IMR-90 (cell line): ENCODE results near the gene CHST2. TPM values are rescaled to one million over a fixed set of nuclear protein-coding genes. Genes with fewer than 3 reads are reported as not detected.

ENCODE experiments used
- ATAC-seq: fragments of 200-7000 bp; cut with Tn5 transposase; 2 replicates; pipeline ENCODE4 v1.9.1; 2020; ENCODE audit warnings: low read depth, mild to moderate bottlenecking, moderate library complexity
- BruUV-seq: library from RNA; stranded (reverse); fragments of 400-500 nt; replicated peaks from 2 replicates; lab custom pipeline; 2021; lab: Mats Ljungman, UMichigan
- CTCF ChIA-PET: fragments of 300-600 bp; formaldehyde crosslinking; extraction: SDS; loops from one replicate; lab custom pipeline; 2021; ENCODE audit warnings: antibody characterized with exemption; lab: Yijun Ruan, JAX
- POLR2A ChIA-PET: fragments of 300-600 bp; sonication (Branson Sonifier 250); formaldehyde crosslinking; loops from one replicate; lab custom pipeline; 2022; ENCODE audit warnings: antibody characterized with exemption; ENCODE audit not compliant: unreplicated experiment; lab: Charles Lee
- DNase-seq: peaks from one replicate; pipeline ENCODE4 v3.0.0; 2013
- H2AFZ ChIP-seq: replicated peaks from 2 replicates; pipeline ENCODE3; 2013; ENCODE audit warnings: low read length, mild to moderate bottlenecking; ENCODE audit not compliant: poor library complexity
- H2AK5ac ChIP-seq: 2 replicates; pipeline ENCODE4 v1.6.1; 2013; ENCODE audit warnings: low read depth, low read length, inconsistent platforms
- H2AK9ac ChIP-seq: replicated peaks from 2 replicates; pipeline ENCODE3; 2013; ENCODE audit warnings: mild to moderate bottlenecking, low read depth, low read length, moderate library complexity; ENCODE audit not compliant: poor library complexity
- H2BK120ac ChIP-seq: 2 replicates; pipeline ENCODE4 v1.6.1; 2013; ENCODE audit warnings: low read depth, low read length, inconsistent platforms
- H2BK15ac ChIP-seq: 3 replicates; pipeline ENCODE4 v1.6.1; 2013; ENCODE audit warnings: low read depth, low read length, inconsistent platforms
- H2BK20ac ChIP-seq: 2 replicates; pipeline ENCODE4 v1.6.1; 2013; ENCODE audit warnings: low read depth, mild to moderate bottlenecking, inconsistent platforms, low read length, moderate library complexity
- H2BK5ac ChIP-seq: 2 replicates; pipeline ENCODE4 v1.6.1; 2013; ENCODE audit warnings: mild to moderate bottlenecking, low read depth, low read length, inconsistent platforms; ENCODE audit not compliant: poor library complexity, severe bottlenecking
- H3K14ac ChIP-seq: replicated peaks from 2 replicates; pipeline ENCODE4 v1.6.1; 2013; ENCODE audit warnings: low read depth, low read length, inconsistent platforms
- H3K18ac ChIP-seq: 2 replicates; pipeline ENCODE4 v1.6.1; 2013; ENCODE audit warnings: low read depth, low read length, control low read depth
- H3K23ac ChIP-seq: 2 replicates; pipeline ENCODE4 v1.6.1; 2013; ENCODE audit warnings: low read depth, low read length, inconsistent platforms
- H3K27ac ChIP-seq: 2 replicates; pipeline ENCODE4 v1.5.1; 2013; ENCODE audit warnings: mild to moderate bottlenecking, control low read depth, low read length; ENCODE audit not compliant: insufficient read depth
- H3K27me3 ChIP-seq: 2 replicates; pipeline ENCODE4 v1.6.1; 2013; ENCODE audit warnings: low read length; ENCODE audit not compliant: control insufficient read depth, insufficient read depth
- H3K36me3 ChIP-seq: 2 replicates; pipeline ENCODE4 v1.6.1; 2013; ENCODE audit warnings: low read length, mixed read lengths; ENCODE audit not compliant: control insufficient read depth, insufficient read depth
- H3K4ac ChIP-seq: 2 replicates; pipeline ENCODE4 v1.6.1; 2013; ENCODE audit warnings: low read depth, low read length, inconsistent platforms
- H3K4me1 ChIP-seq: 2 replicates; pipeline ENCODE4 v1.6.1; 2013; ENCODE audit warnings: low read length, mixed read lengths; ENCODE audit not compliant: control insufficient read depth, insufficient read depth
- H3K4me2 ChIP-seq: 2 replicates; pipeline ENCODE4 v1.6.1; 2013; ENCODE audit warnings: low read depth, mild to moderate bottlenecking, control low read depth, low read length, moderate library complexity
- H3K4me3 ChIP-seq: 2 replicates; pipeline ENCODE4 v1.5.1; 2013; ENCODE audit warnings: low read depth, mild to moderate bottlenecking, control low read depth, low read length, moderate library complexity; ENCODE audit not compliant: insufficient read depth
- H3K56ac ChIP-seq: 2 replicates; pipeline ENCODE4 v1.6.1; 2013; ENCODE audit warnings: low read length, inconsistent platforms; ENCODE audit not compliant: insufficient read depth; ENCODE audit errors: extremely low read depth
- H3K79me1 ChIP-seq, 2 experiments: 2 replicates each; pipeline ENCODE4 v1.6.1; 2013; ENCODE audit warnings: low read length in 2 of 2, inconsistent platforms in 1 of 2, low read depth in 1 of 2
- H3K9ac ChIP-seq: 2 replicates; pipeline ENCODE4 v1.6.1; 2013; ENCODE audit warnings: low read depth, low read length, control low read depth
- H3K9me1 ChIP-seq: 2 replicates; pipeline ENCODE4 v1.6.1; 2013; ENCODE audit warnings: low read length, inconsistent platforms; ENCODE audit not compliant: insufficient read depth
- H3K9me3 ChIP-seq: 2 replicates; pipeline ENCODE4 v1.6.1; 2013; ENCODE audit warnings: low read length; ENCODE audit not compliant: control insufficient read depth, insufficient read depth
- H4K20me1 ChIP-seq: 2 replicates; pipeline ENCODE4 v1.6.1; 2013; ENCODE audit warnings: low read length, inconsistent platforms; ENCODE audit not compliant: insufficient read depth
- H4K5ac ChIP-seq: 2 replicates; pipeline ENCODE4 v1.6.1; 2013; ENCODE audit warnings: mild to moderate bottlenecking, low read depth, low read length, control low read depth
- H4K8ac ChIP-seq, 2 experiments: 2 replicates each; pipeline ENCODE4 v1.6.1; 2013; ENCODE audit warnings: low read depth in 2 of 2, low read length in 2 of 2, control low read depth in 1 of 2, inconsistent platforms in 1 of 2
- H4K91ac ChIP-seq: 2 replicates; pipeline ENCODE4 v1.6.1; 2013; ENCODE audit warnings: low read depth, low read length, inconsistent platforms; ENCODE audit not compliant: insufficient read depth
- BHLHE40 ChIP-seq: fragments of 150-350 bp; IDR thresholded peaks from 2 replicates; pipeline ENCODE4 v1.6.1; 2016; ENCODE audit warnings: mild to moderate bottlenecking, low read depth, low read length
- CEBPB ChIP-seq: IDR thresholded peaks from 2 replicates; pipeline ENCODE4 v1.6.1; 2012; ENCODE audit warnings: low read depth, low read length, improper control_type of control experiment
- CHD1 ChIP-seq: IDR thresholded peaks from 2 replicates; pipeline ENCODE4 v1.6.1; 2012; ENCODE audit warnings: low read depth, low read length, improper control_type of control experiment
- ELK1 ChIP-seq: fragments of 150-350 bp; IDR thresholded peaks from 2 replicates; pipeline ENCODE4 v1.6.1; 2016; ENCODE audit warnings: low read depth, mild to moderate bottlenecking, low read length, moderate library complexity, borderline replicate concordance
- MAZ ChIP-seq: IDR thresholded peaks from 2 replicates; pipeline ENCODE4 v1.6.1; 2012; ENCODE audit warnings: low read depth, mild to moderate bottlenecking, low read length, improper control_type of control experiment, moderate library complexity, borderline replicate concordance
- MXI1 ChIP-seq: IDR thresholded peaks from 2 replicates; pipeline ENCODE4 v1.6.1; 2012; ENCODE audit warnings: low read depth, mild to moderate bottlenecking, low read length, moderate library complexity, borderline replicate concordance
- NFE2L2 ChIP-seq: fragments of 150-350 bp; IDR thresholded peaks from 2 replicates; pipeline ENCODE4 v1.6.1; 2016; ENCODE audit warnings: low read depth, mild to moderate bottlenecking, low read length
- POLR2A ChIP-seq: IDR thresholded peaks from 2 replicates; pipeline ENCODE4 v1.6.1; 2012; ENCODE audit warnings: mild to moderate bottlenecking, low read depth, low read length
- RAD21 ChIP-seq: IDR thresholded peaks from 2 replicates; pipeline ENCODE4 v1.6.1; 2012; ENCODE audit warnings: low read length, improper control_type of control experiment
- RCOR1 ChIP-seq: IDR thresholded peaks from 2 replicates; pipeline ENCODE4 v1.6.1; 2012; ENCODE audit warnings: mild to moderate bottlenecking, low read length, improper control_type of control experiment; ENCODE audit not compliant: insufficient replicate concordance
- RFX5 ChIP-seq: IDR thresholded peaks from 2 replicates; pipeline ENCODE4 v1.8.0; 2012; ENCODE audit warnings: low read depth, mild to moderate bottlenecking, low read length, moderate library complexity
- SMC3 ChIP-seq: fragments of 150-350 bp; IDR thresholded peaks from 2 replicates; pipeline ENCODE4 v1.6.1; 2016; ENCODE audit warnings: low read depth, mild to moderate bottlenecking, antibody characterized with exemption, low read length, moderate library complexity
- WGBS, 2 experiments: methylation state at CpG; one replicate each; pipeline versions ENCODE4 v1.1.5 to v1.1.7; 2013; ENCODE audit warnings: missing lambda C conversion rate in 2 of 2; ENCODE audit not compliant: insufficient read length in 1 of 2; ENCODE audit errors: extremely low coverage in 2 of 2; 5-methylcytosine and 5-hydroxymethylcytosine counted together
- dilution Hi-C: fragments of 300-500 bp; cut with HindIII; formaldehyde crosslinking; loops from one replicate; pipeline ENCODE4 v1.14.3; 2018; ENCODE audit warnings: low sequenced_read_pairs; ENCODE audit not compliant: unreplicated experiment
- in situ Hi-C: fragments of 300-500 bp; cut with MboI; formaldehyde crosslinking; loops from 3 replicates; pipeline ENCODE4 v1.14.3; 2019; ENCODE audit warnings: low sequenced_read_pairs, inconsistent platforms, mixed read lengths
- intact Hi-C: fragments of 100-400 bp; cut with micrococcal nuclease; formaldehyde crosslinking; loops from 2 replicates; pipeline ENCODE4 v1.10.0; 2022
- polyA plus RNA-seq, 3 experiments: library from polyadenylated mRNA; depleted of rRNA; stranded (reverse); fragments of >200 nt; gene quantifications; 2 replicates each; pipeline ENCODE4 v1.2.3, GENCODE V29; 2012; ENCODE audit warnings: low replicate concordance in 1 of 3
- total RNA-seq: library from RNA; depleted of rRNA; stranded (reverse); fragments of >200 nt; gene quantifications from 2 replicates; pipeline ENCODE4 v1.2.3, GENCODE V29; 2012
- TF ChIP-seq, protein P1 (sequence below): conservative IDR thresholded peaks from 2 replicates; pipeline ENCODE4 v1.5.1; 2012; ENCODE audit warnings: mild to moderate bottlenecking, low read depth, low read length, improper control_type of control experiment
- TF ChIP-seq, protein P2 (sequence below): fragments of 150-350 bp; IDR thresholded peaks from 2 replicates; pipeline ENCODE4 v1.6.1; 2017; ENCODE audit warnings: mild to moderate bottlenecking, antibody characterized with exemption, low read length, low read depth

Gene CHST2
- total and polyA plus RNA-seq, 2 of the 4 experiments (the other 2 are of a cell fraction): 0.90 to 1.4 TPM

DNA sequence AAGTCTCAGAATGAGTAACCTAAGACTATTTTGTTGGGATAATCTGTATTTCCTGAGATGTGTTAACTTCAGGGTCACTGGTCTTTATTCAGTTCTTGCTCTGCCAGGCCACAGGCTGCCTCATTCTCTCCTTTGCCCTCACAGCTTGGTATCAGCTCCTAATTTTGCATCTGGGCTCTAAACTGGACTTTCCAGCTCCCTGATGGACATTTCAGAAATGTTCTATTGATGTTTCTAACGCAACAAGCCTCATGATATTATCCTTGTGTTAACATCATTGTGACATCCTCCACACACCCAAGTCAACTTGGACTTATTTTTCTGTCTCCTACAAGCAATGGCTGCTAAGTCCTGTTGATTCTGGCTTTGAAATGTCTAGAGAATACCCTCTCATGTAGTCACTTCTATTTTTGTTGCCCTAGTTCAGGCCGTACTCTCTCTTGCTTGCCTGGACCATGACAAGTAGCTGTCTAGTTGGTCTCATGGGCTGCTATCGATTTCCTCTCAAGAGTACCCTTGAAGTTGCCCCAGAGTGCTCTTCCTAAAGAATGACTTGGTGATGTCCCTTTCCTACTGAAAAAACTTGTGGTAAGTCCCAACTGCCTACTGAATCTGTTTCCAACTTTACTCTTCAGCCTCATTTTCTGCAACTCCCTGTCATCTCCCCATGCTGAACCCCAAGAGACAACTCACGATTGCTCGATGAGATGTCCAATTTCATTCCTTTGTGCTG lies 52.7 kb downstream of the CHST2 start (continued):
- no peak for TF ChIP-seq RAD21

- Histone ChIP-seq H3K9me3 (no peaks in the 10 kb centered on the region), H4K20me1 (no peaks in the 10 kb centered on the region), H3K14ac (no peak overlapping the region), H3K9me1 (peaks cover 15% of the 10 kb centered on the region), H2AFZ (no peak overlapping the region), H3K79me1 (no peaks in the 10 kb centered on the region), H2BK20ac (no peak overlapping the region; the same call in 1 of the 2 replicates), H3K4me2 (no peak overlapping the region), H3K4ac (no peak overlapping the region), H2BK120ac (no peak overlapping the region), H3K56ac (no peak overlapping the region), H3K27ac (no peak overlapping the region), H3K18ac (no peak overlapping the region), H4K91ac (no peak overlapping the region; the same call in 1 of the 2 replicates), H4K8ac (no peak overlapping the region), H3K23ac (no peak overlapping the region), H3K36me3 (no peaks in the 10 kb centered on the region), H3K27me3 (no peaks in the 10 kb centered on the region), H3K4me3 (no peak overlapping the region), H2AK5ac (no peak overlapping the region), H3K4me1 (peaks cover 21% of the 10 kb centered on the region), H2AK9ac (no peak overlapping the region), H3K9ac (no peak overlapping the region), H2BK15ac (no peak overlapping the region), H4K5ac (no peak overlapping the region), H2BK5ac (no peak overlapping the region)
- WGBS, 2 experiments: no CpG with 5 or more reads among the region's 2 CpGs
- intact Hi-C loops: no loop called here
- DNase-seq: no peak
- ATAC-seq: no peak
- CTCF ChIA-PET: no interaction called here
- no TSS peak for BruUV-seq
- POLR2A ChIA-PET: no interaction called here
- dilution Hi-C loops: no loop called here
- in situ Hi-C loops: no loop called here
- TF ChIP-seq RCOR1 (no peak), SMC3 (no peak), CHD1 (no peak), CEBPB (no peak), RFX5 (no peak), POLR2A (no peak), MAZ (no peak), ELK1 (no peak), NFE2L2 (no peak), BHLHE40 (no peak), MXI1 (no peak)
- TF ChIP-seq, protein P1, sequence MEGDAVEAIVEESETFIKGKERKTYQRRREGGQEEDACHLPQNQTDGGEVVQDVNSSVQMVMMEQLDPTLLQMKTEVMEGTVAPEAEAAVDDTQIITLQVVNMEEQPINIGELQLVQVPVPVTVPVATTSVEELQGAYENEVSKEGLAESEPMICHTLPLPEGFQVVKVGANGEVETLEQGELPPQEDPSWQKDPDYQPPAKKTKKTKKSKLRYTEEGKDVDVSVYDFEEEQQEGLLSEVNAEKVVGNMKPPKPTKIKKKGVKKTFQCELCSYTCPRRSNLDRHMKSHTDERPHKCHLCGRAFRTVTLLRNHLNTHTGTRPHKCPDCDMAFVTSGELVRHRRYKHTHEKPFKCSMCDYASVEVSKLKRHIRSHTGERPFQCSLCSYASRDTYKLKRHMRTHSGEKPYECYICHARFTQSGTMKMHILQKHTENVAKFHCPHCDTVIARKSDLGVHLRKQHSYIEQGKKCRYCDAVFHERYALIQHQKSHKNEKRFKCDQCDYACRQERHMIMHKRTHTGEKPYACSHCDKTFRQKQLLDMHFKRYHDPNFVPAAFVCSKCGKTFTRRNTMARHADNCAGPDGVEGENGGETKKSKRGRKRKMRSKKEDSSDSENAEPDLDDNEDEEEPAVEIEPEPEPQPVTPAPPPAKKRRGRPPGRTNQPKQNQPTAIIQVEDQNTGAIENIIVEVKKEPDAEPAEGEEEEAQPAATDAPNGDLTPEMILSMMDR: no peak
- TF ChIP-seq, protein P2, sequence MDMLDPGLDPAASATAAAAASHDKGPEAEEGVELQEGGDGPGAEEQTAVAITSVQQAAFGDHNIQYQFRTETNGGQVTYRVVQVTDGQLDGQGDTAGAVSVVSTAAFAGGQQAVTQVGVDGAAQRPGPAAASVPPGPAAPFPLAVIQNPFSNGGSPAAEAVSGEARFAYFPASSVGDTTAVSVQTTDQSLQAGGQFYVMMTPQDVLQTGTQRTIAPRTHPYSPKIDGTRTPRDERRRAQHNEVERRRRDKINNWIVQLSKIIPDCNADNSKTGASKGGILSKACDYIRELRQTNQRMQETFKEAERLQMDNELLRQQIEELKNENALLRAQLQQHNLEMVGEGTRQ: no peak
Observed at GRCh38 chr3:143172795-143173145, 53.2 kb downstream of the CHST2 start.
